ENCODE data around the gene LSR. TPM values are rescaled to one million over a fixed set of nuclear protein-coding genes. Genes with fewer than 3 reads are reported as not detected.
A peak's percentile ranks its signal among the peaks of the same experiment; 100 is the strongest.

LSR gene
- total and polyA plus RNA-seq, 2 experiments from 2014 or later, result 40.1 to 91.9 TPM

- Histone ChIP-seq H3K4me3 (no peak overlapping the region), H3K9me3 (ENCODE audit: low read depth) (no peaks in the 10 kb centered on the region), H3K4me1 (ENCODE audit: low read depth) (peaks cover 6% of the 10 kb centered on the region), H3K36me3 (peaks cover 7% of the 10 kb centered on the region), H3K27me3 (no peaks in the 10 kb centered on the region), H3K27ac (peak overlapping the region; percentile 4)
- DNase-seq (ENCODE audit: low read depth in 1 of 2, low spot score in 1 of 2), result no peak
- TF ChIP-seq, protein P1, sequence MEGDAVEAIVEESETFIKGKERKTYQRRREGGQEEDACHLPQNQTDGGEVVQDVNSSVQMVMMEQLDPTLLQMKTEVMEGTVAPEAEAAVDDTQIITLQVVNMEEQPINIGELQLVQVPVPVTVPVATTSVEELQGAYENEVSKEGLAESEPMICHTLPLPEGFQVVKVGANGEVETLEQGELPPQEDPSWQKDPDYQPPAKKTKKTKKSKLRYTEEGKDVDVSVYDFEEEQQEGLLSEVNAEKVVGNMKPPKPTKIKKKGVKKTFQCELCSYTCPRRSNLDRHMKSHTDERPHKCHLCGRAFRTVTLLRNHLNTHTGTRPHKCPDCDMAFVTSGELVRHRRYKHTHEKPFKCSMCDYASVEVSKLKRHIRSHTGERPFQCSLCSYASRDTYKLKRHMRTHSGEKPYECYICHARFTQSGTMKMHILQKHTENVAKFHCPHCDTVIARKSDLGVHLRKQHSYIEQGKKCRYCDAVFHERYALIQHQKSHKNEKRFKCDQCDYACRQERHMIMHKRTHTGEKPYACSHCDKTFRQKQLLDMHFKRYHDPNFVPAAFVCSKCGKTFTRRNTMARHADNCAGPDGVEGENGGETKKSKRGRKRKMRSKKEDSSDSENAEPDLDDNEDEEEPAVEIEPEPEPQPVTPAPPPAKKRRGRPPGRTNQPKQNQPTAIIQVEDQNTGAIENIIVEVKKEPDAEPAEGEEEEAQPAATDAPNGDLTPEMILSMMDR (IDR thresholded peaks at IDR 0.05; ENCODE audit: low read depth, low read length), result no peak
Measured at GRCh38 chr19:35265900-35266519, 17.2 kb downstream of the LSR start.

- Histone ChIP-seq H3K36me3 (peaks cover 15% of the 10 kb centered on the region), H3K27me3 (no peaks in the 10 kb centered on the region), H3K9me3 (ENCODE audit: low read depth) (no peaks in the 10 kb centered on the region), H3K27ac (peak overlapping the region; percentile 23), H3K4me3 (peak overlapping the region; percentile 97), H3K4me1 (ENCODE audit: low read depth) (peaks cover 6% of the 10 kb centered on the region)
- DNase-seq (ENCODE audit: low read depth in 1 of 2, low spot score in 1 of 2), result no peak
- TF ChIP-seq, protein P1 (IDR thresholded peaks at IDR 0.05; ENCODE audit: low read depth, low read length), result no peak
Measured at GRCh38 chr19:35266520-35267352, 17.9 kb downstream of the LSR start.

GRCh38 chr19:35267353-35267817, 18.6 kb downstream of the LSR start:
- H3K4me3 ChIP-seq, result peak overlapping the region; percentile 97
- TF ChIP-seq, protein P1 (IDR thresholded peaks at IDR 0.05; ENCODE audit: low read depth, low read length), result no peak
- H3K36me3 ChIP-seq, result peaks cover 17% of the 10 kb centered on the region
- no peaks in the 10 kb centered on the region for H3K27me3 ChIP-seq
- H3K4me1 ChIP-seq (ENCODE audit: low read depth), result peaks cover 6% of the 10 kb centered on the region
- DNase-seq (ENCODE audit: low read depth in 1 of 2, low spot score in 1 of 2), result no peak
- peak overlapping the region; percentile 79 for H3K27ac ChIP-seq
- no peaks in the 10 kb centered on the region for H3K9me3 ChIP-seq (ENCODE audit: low read depth)

DNA sequence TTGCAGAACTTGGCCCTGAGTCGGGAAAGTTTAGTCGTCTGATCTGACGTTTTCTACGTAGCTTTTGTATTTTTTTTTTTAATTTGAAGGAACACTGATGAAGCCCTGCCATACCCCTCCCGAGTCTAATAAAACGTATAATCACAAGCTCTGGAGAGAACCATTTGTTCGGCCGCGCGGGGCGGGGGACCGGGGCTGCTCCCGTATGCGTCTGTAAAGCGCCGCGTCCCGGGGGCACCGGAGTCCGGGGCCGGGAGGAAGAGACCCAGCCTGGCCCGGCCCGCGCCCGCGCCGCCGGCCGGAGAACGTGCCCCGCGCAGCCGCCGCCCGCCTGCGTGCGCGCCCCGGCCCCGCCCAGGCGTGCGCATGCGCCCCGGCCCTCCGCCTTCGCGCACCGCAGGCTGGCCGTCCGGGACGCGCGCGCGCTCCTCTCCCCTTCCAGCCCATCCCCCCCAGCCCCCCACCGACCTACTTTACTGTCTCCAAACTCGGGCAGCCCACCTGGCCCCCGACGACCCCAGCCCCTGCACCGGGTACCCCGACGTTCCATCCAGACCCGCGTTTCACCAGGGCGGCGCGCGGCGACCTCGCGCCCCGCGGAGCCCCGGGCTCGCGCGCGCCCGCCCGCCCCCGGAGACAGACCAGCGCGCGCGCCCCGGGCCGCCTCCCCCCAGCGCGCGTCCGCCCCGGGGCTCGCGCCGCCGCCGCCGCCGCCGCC, 19.2 kb downstream of the LSR start:
- Histone ChIP-seq H3K27ac (peak overlapping the region; percentile 96), H3K36me3 (peaks cover 17% of the 10 kb centered on the region), H3K27me3 (no peaks in the 10 kb centered on the region), H3K9me3 (ENCODE audit: low read depth) (no peaks in the 10 kb centered on the region), H3K4me1 (ENCODE audit: low read depth) (peaks cover 6% of the 10 kb centered on the region), H3K4me3 (peak overlapping the region; percentile 97)
- peak; percentile 78 to 80 for DNase-seq (ENCODE audit: low read depth in 1 of 2, low spot score in 1 of 2)
- TF ChIP-seq, protein P1 (IDR thresholded peaks at IDR 0.05; ENCODE audit: low read depth, low read length), result no peak

All from cardiac muscle cell (in vitro differentiated cells and primary cell).